HG03521 (cell line): ENCODE data around the gene MAGEA1.
"Not testable (repeated sequence)": the region's sequence is repeated elsewhere in the genome, so short reads cannot be mapped to it uniquely, and the experiment has no call there.

Source experiments
- ATAC-seq: cut with Tn5 transposase; IDR thresholded peaks from one replicate; pipeline ENCODE4 v1.9.1; 2021; ENCODE audit warnings: mild to moderate bottlenecking, moderate library complexity; ENCODE audit not compliant: unreplicated experiment

The MAGEA1 gene

DNA sequence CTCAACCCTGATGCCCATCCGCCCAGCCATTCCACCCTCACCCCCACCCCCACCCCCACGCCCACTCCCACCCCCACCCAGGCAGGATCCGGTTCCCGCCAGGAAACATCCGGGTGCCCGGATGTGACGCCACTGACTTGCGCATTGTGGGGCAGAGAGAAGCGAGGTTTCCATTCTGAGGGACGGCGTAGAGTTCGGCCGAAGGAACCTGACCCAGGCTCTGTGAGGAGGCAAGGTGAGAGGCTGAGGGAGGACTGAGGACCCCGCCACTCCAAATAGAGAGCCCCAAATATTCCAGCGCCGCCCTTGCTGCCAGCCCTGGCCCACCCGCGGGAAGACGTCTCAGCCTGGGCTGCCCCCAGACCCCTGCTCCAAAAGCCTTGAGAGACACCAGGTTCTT lies at the start of gene MAGEA1:
TSS of gene MAGEA1 (plus strand) at position 154 of the 400 bp plus-strand sequence. CDS start 3,106 bp downstream, outside the sequence.
- no peak for ATAC-seq

- not testable (repeated sequence) for ATAC-seq
Measured at GRCh38 chrX:153132924-153133323, 46.2 kb upstream of the MAGEA1 start.

- not testable (repeated sequence) for ATAC-seq
Measured at GRCh38 chrX:153139074-153139473, 40.0 kb upstream of the MAGEA1 start.

DNA sequence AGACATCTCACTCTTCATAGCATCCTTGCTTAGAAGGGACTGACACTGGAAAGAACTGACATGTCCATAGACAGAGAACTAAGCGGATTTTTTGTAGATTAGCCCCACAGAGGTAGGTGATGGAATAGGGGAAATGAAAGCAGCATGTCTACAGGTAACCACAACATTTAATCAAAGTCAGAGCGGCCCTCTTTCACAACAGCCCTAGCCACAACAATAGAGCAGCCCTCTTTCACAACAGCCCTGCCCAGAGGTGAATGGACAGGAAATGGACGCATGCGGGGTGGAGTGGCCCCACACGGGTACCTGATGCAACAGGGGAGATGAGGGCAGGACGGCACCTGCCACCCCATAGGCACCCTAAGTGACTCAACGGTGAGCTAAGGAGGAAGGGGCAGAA lies 32.8 kb upstream of the MAGEA1 start:
- not testable (repeated sequence) for ATAC-seq

GRCh38 chrX:153153516-153153915 lies 25.6 kb upstream of the MAGEA1 start:
- no peak for ATAC-seq

GRCh38 chrX:153157450-153157849 lies 21.6 kb upstream of the MAGEA1 start:
- ATAC-seq = no peak

- no peak for ATAC-seq
Measured at GRCh38 chrX:153158319-153158718, 20.8 kb upstream of the MAGEA1 start.

- ATAC-seq = no peak
Measured at GRCh38 chrX:153161952-153162351, 17.1 kb upstream of the MAGEA1 start.

GRCh38 chrX:153164733-153165132 lies 14.4 kb upstream of the MAGEA1 start:
- ATAC-seq = no peak

GRCh38 chrX:153168423-153168822 lies 10.7 kb upstream of the MAGEA1 start:
- ATAC-seq = not testable (repeated sequence)

DNA sequence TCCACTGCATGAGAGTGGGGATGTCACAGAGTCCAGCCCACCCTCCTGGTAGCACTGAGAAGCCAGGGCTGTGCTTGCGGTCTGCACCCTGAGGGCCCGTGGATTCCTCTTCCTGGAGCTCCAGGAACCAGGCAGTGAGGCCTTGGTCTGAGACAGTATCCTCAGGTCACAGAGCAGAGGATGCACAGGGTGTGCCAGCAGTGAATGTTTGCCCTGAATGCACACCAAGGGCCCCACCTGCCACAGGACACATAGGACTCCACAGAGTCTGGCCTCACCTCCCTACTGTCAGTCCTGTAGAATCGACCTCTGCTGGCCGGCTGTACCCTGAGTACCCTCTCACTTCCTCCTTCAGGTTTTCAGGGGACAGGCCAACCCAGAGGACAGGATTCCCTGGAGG lies 2.7 kb downstream of the MAGEA1 start:
- ATAC-seq = no peak

- no peak for ATAC-seq
Measured at GRCh38 chrX:153184787-153185186, 5.7 kb downstream of the MAGEA1 start.

DNA sequence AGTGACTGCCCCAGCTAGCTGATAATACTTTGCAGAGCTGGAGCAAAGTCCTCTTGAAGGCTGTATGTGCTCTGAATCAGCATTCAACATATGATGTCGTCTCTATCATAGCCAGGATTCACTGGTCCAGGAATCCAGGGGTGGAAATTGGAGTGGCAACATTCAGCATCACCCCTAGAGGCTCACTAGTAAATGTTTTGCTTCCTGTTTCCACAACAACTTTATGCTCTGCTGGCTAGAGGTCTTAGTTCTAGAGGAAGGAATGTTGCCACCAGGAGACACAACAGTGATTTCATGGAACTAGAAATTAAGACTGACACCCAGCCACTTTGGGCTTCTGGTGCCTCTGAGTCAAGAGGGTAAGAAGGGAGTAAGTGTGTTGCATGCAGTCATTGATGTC lies 11.3 kb downstream of the MAGEA1 start:
- no peak for ATAC-seq

DNA sequence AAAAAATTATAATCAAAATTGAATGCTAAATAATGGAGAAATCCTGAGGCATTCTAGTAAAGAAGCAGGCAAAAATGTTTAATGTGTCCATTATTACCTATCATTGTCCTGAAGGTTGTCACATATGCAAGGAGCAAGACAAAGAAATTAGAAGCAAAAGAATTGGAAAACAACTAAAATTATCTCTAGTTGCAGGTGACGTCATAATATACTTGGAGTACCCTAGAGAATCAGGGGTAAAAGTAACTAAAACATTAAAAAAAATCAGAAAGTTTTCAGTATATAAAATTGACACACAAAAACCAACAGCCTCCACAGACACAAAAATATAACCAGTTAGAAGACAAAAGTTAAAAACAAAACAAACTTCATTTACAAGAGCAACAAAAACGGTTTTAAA lies 21.4 kb downstream of the MAGEA1 start:
- ATAC-seq = no peak

DNA sequence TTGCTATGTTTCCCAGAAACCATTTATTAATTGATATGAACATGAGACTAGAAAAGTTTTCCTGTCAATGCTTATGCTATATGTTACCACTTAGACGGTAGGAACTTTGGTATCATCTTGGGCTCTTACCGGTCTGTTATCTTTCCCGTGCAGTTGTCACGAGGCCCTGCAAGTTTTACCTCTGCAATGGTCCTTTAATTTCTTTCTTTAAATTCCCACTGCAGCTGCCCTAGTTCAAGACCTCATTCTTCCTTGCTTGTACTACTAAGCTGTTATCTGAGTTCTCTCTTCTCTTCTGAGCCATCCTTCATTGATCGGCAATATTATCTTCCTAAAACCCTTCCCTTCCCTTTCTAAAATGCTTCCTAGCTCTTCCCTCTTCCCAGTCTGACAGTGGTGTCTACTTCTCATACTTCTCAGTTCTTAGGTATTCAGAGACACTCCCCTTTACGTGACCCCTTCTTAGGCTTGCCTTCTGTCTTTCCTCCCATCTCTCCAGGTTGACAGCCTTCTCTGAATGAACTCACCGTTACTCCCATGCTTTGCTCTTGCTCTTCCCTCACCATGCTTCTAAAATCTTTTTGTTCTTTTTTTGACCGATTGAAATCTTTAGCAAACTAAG lies 27.5 kb downstream of the MAGEA1 start:
- no peak for ATAC-seq

DNA sequence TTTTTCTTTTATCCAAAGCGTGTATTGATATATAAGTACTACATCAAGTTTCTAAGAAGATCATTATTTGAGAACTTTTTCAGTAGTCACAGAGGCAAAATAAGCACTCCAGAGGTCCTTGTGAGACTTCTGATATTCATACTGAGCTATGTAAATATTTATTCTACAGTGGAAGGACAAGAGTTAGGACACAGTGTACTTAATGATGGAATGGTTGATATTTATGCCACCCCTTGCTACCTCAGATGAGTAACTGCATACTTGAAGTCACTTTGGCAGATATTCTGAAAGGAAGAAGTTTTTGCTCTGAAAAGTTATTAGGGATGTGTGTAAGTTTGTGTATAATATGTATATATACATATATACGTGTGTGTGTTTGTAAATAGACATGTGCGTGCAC lies 30.3 kb downstream of the MAGEA1 start:
- no peak for ATAC-seq

DNA sequence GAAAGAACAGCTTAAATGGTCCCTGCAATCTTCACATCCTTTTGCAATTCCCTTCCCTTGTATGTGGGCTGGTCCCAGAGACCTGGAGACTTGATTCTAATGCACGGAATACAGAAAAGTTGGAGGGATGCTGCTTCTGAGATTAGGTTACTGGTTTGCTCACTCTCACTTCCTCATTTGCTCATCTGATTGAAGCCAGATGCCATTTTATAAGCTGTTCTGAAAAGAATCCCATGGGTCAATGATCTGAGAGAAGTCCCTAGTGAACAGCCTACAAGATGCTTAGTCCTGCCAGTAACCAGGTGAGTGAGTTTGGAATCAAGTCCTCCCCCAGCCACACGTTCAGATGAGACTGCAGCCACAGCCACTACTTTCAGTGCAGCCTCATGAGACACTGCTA lies 35.9 kb downstream of the MAGEA1 start:
- no peak for ATAC-seq

GRCh38 chrX:153216926-153217325 lies 37.8 kb downstream of the MAGEA1 start:
- no peak for ATAC-seq

- no peak for ATAC-seq
Measured at GRCh38 chrX:153225438-153226098, 46.5 kb downstream of the MAGEA1 start.

GRCh38 chrX:153226344-153227185 lies 47.5 kb downstream of the MAGEA1 start:
- ATAC-seq = no peak
